Measurements from ENCODE around the gene GZMH.

DNA sequence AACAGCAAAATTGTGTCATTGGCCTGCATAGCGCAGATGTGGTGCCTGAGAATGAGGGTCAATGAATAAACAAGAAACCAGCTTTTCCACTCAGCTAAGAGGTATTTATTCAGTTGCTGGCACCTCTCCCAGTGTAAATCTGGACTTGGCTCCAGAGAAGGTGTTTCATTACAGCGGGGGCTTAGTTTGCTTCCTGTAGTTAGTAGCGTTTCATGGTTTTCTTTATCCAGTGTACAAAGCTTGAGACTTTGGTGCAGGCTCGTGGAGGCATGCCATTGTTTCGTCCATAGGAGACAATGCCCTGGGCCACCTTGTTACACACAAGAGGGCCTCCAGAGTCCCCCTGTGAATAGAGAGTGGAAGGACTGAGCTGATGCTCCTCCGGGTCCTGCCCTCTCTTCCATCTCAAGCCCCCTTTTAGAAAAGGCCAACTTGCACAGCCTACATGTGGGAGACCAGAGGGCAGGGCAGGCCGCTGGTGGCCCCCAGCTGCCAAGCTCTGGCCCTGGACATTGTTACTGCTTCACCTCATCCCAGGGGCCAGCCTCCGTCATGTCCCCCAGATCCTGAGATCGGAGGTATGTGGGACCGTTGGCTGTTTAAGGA is 21.5 kb upstream of the GZMH start:
- TF ChIP-seq SIN3A (IDR thresholded peaks at IDR 0.05; ENCODE audit: borderline replicate concordance, insufficient read depth, low read depth, low read length), result no peak
- TF ChIP-seq, protein P1, sequence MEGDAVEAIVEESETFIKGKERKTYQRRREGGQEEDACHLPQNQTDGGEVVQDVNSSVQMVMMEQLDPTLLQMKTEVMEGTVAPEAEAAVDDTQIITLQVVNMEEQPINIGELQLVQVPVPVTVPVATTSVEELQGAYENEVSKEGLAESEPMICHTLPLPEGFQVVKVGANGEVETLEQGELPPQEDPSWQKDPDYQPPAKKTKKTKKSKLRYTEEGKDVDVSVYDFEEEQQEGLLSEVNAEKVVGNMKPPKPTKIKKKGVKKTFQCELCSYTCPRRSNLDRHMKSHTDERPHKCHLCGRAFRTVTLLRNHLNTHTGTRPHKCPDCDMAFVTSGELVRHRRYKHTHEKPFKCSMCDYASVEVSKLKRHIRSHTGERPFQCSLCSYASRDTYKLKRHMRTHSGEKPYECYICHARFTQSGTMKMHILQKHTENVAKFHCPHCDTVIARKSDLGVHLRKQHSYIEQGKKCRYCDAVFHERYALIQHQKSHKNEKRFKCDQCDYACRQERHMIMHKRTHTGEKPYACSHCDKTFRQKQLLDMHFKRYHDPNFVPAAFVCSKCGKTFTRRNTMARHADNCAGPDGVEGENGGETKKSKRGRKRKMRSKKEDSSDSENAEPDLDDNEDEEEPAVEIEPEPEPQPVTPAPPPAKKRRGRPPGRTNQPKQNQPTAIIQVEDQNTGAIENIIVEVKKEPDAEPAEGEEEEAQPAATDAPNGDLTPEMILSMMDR (IDR thresholded peaks at IDR 0.05), result no peak
- TF ChIP-seq POLR2AphosphoS5 (IDR thresholded peaks at IDR 0.05; ENCODE audit: low read depth, low read length), result no peak
- TF ChIP-seq, protein P2, sequence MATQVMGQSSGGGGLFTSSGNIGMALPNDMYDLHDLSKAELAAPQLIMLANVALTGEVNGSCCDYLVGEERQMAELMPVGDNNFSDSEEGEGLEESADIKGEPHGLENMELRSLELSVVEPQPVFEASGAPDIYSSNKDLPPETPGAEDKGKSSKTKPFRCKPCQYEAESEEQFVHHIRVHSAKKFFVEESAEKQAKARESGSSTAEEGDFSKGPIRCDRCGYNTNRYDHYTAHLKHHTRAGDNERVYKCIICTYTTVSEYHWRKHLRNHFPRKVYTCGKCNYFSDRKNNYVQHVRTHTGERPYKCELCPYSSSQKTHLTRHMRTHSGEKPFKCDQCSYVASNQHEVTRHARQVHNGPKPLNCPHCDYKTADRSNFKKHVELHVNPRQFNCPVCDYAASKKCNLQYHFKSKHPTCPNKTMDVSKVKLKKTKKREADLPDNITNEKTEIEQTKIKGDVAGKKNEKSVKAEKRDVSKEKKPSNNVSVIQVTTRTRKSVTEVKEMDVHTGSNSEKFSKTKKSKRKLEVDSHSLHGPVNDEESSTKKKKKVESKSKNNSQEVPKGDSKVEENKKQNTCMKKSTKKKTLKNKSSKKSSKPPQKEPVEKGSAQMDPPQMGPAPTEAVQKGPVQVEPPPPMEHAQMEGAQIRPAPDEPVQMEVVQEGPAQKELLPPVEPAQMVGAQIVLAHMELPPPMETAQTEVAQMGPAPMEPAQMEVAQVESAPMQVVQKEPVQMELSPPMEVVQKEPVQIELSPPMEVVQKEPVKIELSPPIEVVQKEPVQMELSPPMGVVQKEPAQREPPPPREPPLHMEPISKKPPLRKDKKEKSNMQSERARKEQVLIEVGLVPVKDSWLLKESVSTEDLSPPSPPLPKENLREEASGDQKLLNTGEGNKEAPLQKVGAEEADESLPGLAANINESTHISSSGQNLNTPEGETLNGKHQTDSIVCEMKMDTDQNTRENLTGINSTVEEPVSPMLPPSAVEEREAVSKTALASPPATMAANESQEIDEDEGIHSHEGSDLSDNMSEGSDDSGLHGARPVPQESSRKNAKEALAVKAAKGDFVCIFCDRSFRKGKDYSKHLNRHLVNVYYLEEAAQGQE (IDR thresholded peaks at IDR 0.05; ENCODE audit: insufficient read depth in 1 of 2, low read depth in 2 of 2, low read length in 1 of 2), result no peak
- no peak for TF ChIP-seq TCF7L2 (IDR thresholded peaks at IDR 0.05; ENCODE audit: low read depth, low read length)

Measured in Panc1 (cell line).